SU-DHL-6 (cell line): ENCODE measurements around the gene CTNNA2.

Experiments
- H2AFZ ChIP-seq: fragments of 200-600 bp; sonication (generic); 2 replicates; pipeline ENCODE4 v1.6.1; 2014; ENCODE audit warnings: low read depth, mild to moderate bottlenecking, moderate library complexity, mixed read lengths, antibody characterized with exemption, low read length; ENCODE audit not compliant: severe bottlenecking
- H3F3A ChIP-seq: fragments of 200-600 bp; shearing (Covaris generic); 2 replicates; pipeline ENCODE4 v1.6.0; 2016; ENCODE audit warnings: antibody characterized with exemption, mild to moderate bottlenecking; ENCODE audit not compliant: insufficient read depth
- H3K27ac ChIP-seq: fragments of 200-600 bp; sonication (generic); 2 replicates; pipeline ENCODE4 v1.5.1; 2016; ENCODE audit warnings: low read depth, mild to moderate bottlenecking, low read length, moderate library complexity, mixed read lengths
- H3K27me3 ChIP-seq: fragments of 200-600 bp; sonication (generic), shearing (Covaris generic); 2 replicates; pipeline ENCODE4 v1.6.0; 2014; ENCODE audit warnings: mild to moderate bottlenecking, low read length
- H3K36me3 ChIP-seq: fragments of 200-600 bp; sonication (generic); 2 replicates; pipeline ENCODE4 v1.6.1; 2014; ENCODE audit warnings: mild to moderate bottlenecking, low read length, mixed read lengths
- H3K4me2 ChIP-seq: fragments of 300-600, 200-600 bp; shearing (Covaris generic), sonication (generic); 2 replicates; pipeline ENCODE4 v1.6.0; 2014; ENCODE audit warnings: low read length, low read depth, mild to moderate bottlenecking; ENCODE audit not compliant: poor library complexity, severe bottlenecking
- H3K4me3 ChIP-seq: fragments of 200-600 bp; sonication (generic); 2 replicates; pipeline ENCODE4 v1.5.1; 2014; ENCODE audit warnings: antibody characterized with exemption, low read length, mild to moderate bottlenecking, mixed read lengths; ENCODE audit not compliant: insufficient read depth, poor library complexity, severe bottlenecking
- H3K79me2 ChIP-seq: fragments of 200-600 bp; sonication (generic); 2 replicates; pipeline ENCODE4 v1.6.1; 2014; ENCODE audit warnings: mild to moderate bottlenecking, low read length, moderate library complexity; ENCODE audit not compliant: insufficient read depth
- H3K9ac ChIP-seq: fragments of 200-600 bp; sonication (generic); 2 replicates; pipeline ENCODE4 v1.7.0; 2014; ENCODE audit warnings: mild to moderate bottlenecking, low read length
- H3K9me2 ChIP-seq: fragments of 200-600 bp; sonication (generic); replicated peaks from 2 replicates; pipeline ENCODE4 v1.6.1; 2014; ENCODE audit warnings: low read length; ENCODE audit not compliant: insufficient read depth
- H3K9me3 ChIP-seq: fragments of 200-600 bp; sonication (generic); 2 replicates; pipeline ENCODE4 v1.6.1; 2014; ENCODE audit warnings: low read length, mixed read lengths; ENCODE audit not compliant: insufficient read depth
- H4K20me1 ChIP-seq: fragments of 200-600 bp; sonication (generic); 2 replicates; pipeline ENCODE4 v1.6.1; 2014; ENCODE audit warnings: low read depth, mild to moderate bottlenecking, antibody characterized with exemption, low read length, moderate library complexity, mixed read lengths
- CTCF ChIP-seq: fragments of 200-600 bp; sonication (generic); IDR thresholded peaks from one replicate; pipeline ENCODE4 v1.5.1; 2017; ENCODE audit warnings: antibody characterized with exemption, mild to moderate bottlenecking, low read length, moderate library complexity; ENCODE audit not compliant: insufficient read depth, poor library complexity, severe bottlenecking
- EZH2phosphoT487 ChIP-seq: fragments of 200-600 bp; sonication (generic), shearing (Covaris generic); conservative IDR thresholded peaks from 2 replicates; pipeline ENCODE4 v1.6.1; 2018; ENCODE audit warnings: mild to moderate bottlenecking, antibody characterized with exemption, low read length, moderate library complexity, mixed read lengths

CTNNA2 gene

GRCh38 chr2:79697200-79697599 lies 184.3 kb downstream of the CTNNA2 start:
- no peak for TF ChIP-seq EZH2phosphoT487
- TF ChIP-seq CTCF: no peak

GRCh38 chr2:79700651-79701050 lies 187.8 kb downstream of the CTNNA2 start:
- Histone ChIP-seq H3K27me3 (no peaks in the 10 kb centered on the region), H3K4me3 (no peak overlapping the region), H3F3A (no peaks in the 10 kb centered on the region), H3K4me2 (no peak overlapping the region), H3K79me2 (no peaks in the 10 kb centered on the region), H3K27ac (no peak overlapping the region), H3K9ac (no peak overlapping the region), H4K20me1 (no peaks in the 10 kb centered on the region), H3K9me2 (no peaks in the 10 kb centered on the region), H3K36me3 (no peaks in the 10 kb centered on the region), H3K9me3 (no peaks in the 10 kb centered on the region), H2AFZ (no peak overlapping the region)
- no peak for TF ChIP-seq EZH2phosphoT487

More at GRCh38 chr2:79697200-79697599, 184.3 kb downstream of the CTNNA2 start:
- H3K4me2 ChIP-seq: no peak overlapping the region
- no peaks in the 10 kb centered on the region for H3K27me3 ChIP-seq
- no peak overlapping the region for H3K9ac ChIP-seq
- H3K4me3 ChIP-seq: no peak overlapping the region
- H3K79me2 ChIP-seq: no peaks in the 10 kb centered on the region
- no peaks in the 10 kb centered on the region for H4K20me1 ChIP-seq
- no peak overlapping the region for H3K27ac ChIP-seq
- H3K9me3 ChIP-seq: no peaks in the 10 kb centered on the region
- no peaks in the 10 kb centered on the region for H3K36me3 ChIP-seq
- H2AFZ ChIP-seq: no peak overlapping the region
- H3K9me2 ChIP-seq: no peaks in the 10 kb centered on the region
- no peaks in the 10 kb centered on the region for H3F3A ChIP-seq

- Histone ChIP-seq H3K9ac (no peak overlapping the region), H3K27ac (no peak overlapping the region), H3K27me3 (no peaks in the 10 kb centered on the region), H4K20me1 (no peaks in the 10 kb centered on the region), H3K79me2 (no peaks in the 10 kb centered on the region), H3K9me2 (no peaks in the 10 kb centered on the region), H3K36me3 (no peaks in the 10 kb centered on the region), H2AFZ (no peak overlapping the region), H3K4me3 (no peak overlapping the region), H3K9me3 (no peaks in the 10 kb centered on the region), H3F3A (no peaks in the 10 kb centered on the region), H3K4me2 (no peak overlapping the region)
- TF ChIP-seq EZH2phosphoT487 (no peak), CTCF (no peak)
Observed at GRCh38 chr2:79702905-79703304, 190.1 kb downstream of the CTNNA2 start.

- Histone ChIP-seq H3K9me2 (no peaks in the 10 kb centered on the region; the same call in 1 of the 2 replicates), H3K79me2 (no peaks in the 10 kb centered on the region), H3K4me3 (no peak overlapping the region), H2AFZ (no peak overlapping the region), H3K4me2 (no peak overlapping the region), H3K9me3 (no peaks in the 10 kb centered on the region), H3F3A (no peaks in the 10 kb centered on the region), H4K20me1 (no peaks in the 10 kb centered on the region), H3K27ac (no peak overlapping the region), H3K36me3 (no peaks in the 10 kb centered on the region), H3K27me3 (no peaks in the 10 kb centered on the region), H3K9ac (no peak overlapping the region)
- no peak for TF ChIP-seq CTCF
- TF ChIP-seq EZH2phosphoT487: no peak
Observed at GRCh38 chr2:79711098-79711497, 198.2 kb downstream of the CTNNA2 start.
